Endometrium (tissue), 2 donors: ENCODE measurements around the gene MPRIP.

ENCODE experiments used
- FAIRE-seq: peaks from 2 replicates; lab custom pipeline; 2012; peaks lifted over from hg19 to GRCh38; lab: Jason Lieb, UNC
- donor health status: control.
- donor health status: control.

The MPRIP gene

DNA sequence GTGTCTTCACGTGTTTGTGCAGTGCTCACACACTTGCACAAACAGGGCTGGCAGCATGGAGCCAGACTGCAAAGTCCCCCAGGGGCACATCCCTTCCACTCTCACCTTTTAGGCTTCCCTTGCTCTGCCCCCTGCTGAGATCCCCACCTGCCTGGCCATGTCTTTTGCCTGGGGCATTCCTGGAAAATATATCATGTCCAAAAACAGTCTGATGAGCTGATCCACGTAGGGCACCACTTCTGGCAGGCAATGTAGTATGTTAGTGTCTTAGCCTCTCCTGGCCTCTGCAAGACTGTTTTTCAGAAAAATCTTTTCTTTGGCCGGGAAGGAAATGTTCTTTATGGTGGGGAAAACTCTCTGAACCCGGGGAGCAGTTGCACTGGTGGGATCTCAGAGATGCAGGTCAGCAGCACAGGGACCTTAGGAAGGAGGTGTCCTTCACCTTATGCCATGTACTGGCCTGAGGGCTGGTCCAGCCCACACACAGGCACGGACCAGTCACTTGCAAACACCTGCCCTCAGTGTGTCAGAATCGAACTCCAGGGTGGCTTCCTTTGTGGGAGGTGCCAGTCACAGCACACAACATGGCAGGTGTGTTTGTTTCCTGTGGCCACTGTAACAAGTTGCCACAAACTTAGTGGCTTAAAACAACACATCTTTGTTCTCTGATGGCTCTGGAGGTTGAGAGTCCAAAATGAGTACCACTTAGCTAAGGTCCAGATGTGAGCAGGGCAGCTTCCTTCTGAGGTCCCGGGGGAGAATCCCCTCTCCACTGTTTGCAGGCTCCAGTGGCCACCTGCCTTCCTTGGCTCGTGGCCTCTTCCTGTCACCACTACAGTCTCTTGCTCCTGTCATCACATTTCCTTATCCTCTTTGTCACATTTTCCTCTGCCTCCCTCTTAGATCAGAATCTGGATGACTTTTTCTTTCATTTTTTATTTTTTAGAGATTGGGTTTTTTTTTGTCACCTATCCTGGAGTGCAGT, 46.6 kb downstream of the MPRIP start:
- FAIRE-seq = no peak

DNA sequence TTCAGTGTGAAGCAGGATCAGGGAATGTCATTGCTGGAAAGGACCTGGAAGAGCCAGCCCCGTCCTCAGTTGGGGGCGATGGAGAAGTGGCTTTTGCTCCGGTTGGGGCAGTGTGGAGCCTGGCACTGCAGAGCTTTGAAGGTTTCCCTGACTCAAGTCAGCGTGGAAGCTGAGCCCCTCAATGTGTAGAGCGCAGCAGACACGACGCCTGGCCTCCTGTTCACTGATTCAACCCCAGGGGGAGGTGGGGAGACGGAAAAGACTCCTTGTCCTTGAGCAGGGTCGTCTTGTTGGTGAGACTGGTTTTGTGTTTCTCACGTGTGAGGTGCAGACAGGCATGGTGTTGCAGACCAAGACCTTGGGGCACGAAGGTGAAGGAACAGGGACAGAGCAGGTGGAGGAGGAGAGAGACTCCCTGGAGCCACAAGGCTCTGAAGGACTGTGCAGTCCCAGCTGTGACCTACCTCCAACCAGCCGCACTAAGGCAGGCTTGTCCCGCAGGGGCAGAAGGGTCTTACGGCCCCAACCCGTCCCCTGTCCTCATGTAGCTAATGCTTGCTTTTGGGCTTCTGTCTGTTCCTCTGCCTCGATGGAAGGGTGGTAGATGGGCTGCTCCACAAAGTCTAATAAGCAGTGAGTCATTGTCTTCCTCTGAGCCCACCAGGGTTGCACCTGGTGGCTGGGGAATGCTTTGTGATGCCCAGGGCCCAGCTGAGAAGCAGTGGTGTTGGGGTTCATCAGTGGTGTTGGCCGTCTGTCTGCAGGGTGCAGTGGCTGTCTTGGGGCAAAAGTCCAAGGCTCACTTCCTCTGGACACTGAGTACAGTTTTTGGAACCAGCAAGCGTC, 47.8 kb downstream of the MPRIP start:
- FAIRE-seq = no peak

DNA sequence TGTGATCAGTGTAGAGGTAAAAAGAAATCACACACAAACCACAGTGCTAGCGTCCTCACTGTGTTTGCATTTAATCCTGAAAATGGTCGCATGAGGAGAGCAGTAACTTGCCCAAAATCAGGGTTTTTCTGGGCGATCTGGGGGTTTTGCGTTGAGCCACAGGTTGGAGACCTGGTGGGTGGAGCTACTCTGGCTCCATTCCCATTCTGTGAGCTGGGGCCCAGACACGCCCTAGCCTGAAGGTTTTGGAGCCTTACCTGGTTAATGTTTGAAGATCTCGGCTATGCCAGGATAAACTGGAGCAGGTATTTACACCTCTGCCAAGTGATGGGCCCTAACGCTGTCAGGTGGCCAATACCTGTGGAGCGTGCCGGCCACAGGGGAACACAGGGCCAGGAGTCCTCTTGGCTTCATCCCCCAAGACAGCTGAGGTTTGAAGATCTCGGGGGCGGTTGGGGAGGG, 48.4 kb downstream of the MPRIP start:
- FAIRE-seq = no peak

DNA sequence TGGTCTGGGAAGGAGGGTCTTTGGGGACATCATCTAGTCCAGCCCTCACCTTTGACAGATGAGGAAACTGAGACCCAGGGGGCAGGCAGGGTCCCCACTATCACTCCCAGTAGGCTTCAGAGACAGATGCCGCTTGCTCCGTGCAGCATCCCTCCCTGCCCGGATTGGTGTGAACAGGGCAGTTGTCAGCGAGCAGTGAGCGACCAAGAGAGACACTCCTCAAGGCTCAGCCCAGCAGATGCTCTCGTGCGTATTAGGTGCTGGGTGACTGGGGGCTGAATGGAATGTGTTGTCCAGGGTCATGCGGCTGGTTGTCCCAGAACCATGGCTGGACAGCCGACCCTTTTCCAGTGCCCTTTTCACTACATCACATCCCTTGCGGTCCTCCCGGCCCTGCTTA, 49.0 kb downstream of the MPRIP start:
- FAIRE-seq = no peak

DNA sequence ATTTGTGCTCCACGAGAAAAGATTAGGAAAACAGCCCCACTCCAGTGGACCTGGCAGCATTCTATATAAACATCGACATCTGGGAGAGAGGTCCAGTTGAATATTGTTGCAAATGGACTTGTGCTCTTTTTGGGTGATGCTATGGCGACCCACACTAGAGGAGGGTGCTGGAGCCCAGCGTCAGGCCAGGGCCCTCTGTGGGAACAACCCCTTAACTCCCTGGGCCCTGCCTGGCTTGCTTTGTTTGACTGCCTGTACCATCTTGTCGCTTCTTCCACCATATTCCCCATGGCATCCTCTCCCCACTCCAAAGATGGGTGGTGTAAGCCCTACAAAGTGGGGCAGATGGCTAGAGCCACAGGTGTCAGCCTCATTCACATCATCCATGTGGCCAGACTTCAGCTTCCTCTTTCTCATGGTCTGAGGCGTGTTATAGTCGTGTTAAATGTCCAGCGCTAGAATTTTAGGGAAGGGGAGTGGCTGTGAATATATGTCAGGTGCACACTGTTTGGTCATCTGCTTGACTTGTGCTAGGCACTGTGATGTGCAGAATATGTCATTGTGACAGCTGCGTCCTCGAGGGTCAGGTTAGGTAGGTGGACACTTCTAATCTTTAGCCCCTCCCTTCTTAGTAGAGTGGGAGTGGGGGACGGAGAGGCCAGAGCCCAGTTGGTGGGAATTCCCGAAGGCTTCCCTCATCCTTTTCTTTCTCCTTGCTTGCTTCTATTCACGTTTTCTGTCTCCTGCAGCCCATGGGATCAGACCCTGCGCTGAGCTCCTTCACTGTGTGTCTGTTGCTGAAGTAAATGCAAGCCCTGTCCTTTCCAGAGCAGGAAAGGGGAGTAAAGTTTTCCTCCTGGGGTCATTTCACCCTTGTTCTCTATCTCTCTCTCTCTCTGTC, 49.8 kb downstream of the MPRIP start:
- FAIRE-seq = no peak

DNA sequence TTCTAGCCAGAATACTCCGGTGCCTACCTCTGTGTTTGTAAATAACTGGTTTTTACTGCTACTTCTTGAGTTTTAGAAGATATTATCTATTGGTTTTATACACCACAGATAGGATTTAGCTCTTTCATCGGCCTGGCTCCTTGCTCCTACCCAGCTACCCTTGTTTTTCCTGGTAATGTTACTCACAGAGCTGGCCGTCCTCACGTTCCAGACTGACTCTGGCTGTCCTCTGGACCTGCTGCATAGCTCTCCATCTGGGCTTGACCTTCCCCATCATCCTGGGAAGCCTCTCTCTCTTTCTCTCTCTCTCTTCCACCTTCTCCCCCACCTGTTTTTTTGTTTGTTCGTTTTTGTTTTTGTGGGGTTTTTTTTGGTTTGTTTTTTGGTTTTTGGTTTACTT, 51.5 kb downstream of the MPRIP start:
- no peak for FAIRE-seq

DNA sequence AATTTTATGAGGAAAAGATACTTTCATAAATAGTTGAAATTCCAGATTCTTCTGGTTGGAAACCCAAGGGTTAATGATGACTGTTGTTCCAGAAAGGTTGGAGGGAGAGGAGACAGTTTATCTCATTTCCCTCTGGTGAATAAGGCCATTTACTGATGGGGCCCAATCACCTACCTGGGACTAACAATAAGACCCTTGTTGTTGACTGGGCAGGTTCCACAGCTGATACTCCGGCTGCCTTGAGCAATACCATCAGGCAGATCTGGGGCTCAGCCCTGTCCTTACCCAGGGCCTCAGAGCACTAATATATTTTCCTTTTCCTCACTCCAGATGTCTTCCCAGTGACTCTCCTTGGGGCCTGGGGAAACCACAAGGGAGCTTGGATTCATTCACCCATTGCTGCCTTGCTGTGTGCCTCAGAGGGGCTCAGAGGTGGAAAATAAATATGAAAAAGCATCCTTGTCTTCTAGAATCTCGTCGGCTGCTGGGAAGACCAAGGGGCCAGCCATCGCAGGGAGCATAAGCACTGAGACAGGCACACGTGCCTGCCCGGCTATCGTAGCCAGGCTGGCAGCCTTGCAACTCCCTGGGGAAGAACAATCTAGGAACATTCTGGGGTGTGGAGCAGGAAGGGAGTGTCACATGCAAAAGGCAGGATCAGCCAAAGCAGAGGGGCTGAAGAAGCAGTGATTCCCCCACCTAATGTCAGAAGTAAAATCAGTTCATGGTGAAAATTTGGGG, 54.4 kb downstream of the MPRIP start:
- no peak for FAIRE-seq

DNA sequence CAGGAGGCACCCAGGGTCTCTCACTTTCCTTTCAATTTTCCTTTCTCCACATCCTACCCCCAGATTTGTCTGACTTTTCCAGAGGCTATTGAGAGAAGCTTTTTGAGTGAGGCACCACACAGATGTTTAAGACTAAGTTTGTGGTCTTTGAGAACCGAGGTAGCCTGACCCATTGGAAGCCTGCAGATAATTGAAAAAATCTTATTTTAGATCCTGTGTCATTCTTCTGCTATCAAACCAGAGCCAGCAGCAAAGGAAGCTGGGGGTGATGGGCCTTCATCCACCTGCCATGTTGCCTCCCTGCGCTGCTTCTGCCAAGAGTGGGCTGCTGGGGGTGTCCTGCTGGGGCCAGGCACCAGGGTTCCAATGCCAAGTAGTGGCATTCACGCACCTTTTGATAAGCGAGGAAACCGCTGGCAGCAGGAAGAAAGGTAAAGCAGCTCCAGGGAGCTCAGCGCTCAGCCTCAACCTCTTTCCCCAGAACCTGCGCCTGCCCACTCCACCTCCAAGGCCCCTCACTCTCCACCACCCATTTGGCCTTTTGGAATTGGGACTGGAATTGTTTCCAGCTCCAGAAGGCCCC, 55.6 kb downstream of the MPRIP start:
- no peak for FAIRE-seq

DNA sequence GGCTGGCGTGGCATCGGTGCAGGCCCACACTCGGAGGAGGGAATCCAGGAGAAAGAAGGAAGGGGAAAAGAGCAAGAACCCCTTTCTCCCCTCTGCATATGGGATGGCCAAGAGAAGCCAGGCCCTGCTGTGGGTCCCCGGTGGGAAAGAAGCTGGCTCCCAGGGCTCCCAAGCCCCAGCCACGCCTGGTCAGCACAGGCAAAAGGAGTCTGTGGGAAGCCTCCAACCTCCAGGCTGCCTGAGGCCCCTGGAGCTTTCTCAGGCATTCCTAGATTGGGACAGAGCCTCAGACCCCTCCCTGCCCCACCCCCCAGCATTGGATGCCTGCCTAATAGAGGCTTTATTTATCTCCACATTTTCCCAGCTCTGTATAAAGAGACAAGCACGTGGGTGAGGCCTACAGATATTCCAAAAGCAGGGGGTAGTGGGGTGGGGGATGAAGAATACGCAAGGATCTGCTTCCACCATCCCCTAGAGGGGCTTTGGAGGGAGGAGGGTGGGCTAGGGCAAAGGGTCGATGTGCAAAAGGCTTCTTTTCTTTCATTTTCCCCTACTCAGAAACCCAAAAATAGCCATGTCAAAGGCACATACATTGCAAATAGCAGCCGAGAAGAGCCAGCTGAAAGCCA, 56.4 kb downstream of the MPRIP start:
- no peak for FAIRE-seq

DNA sequence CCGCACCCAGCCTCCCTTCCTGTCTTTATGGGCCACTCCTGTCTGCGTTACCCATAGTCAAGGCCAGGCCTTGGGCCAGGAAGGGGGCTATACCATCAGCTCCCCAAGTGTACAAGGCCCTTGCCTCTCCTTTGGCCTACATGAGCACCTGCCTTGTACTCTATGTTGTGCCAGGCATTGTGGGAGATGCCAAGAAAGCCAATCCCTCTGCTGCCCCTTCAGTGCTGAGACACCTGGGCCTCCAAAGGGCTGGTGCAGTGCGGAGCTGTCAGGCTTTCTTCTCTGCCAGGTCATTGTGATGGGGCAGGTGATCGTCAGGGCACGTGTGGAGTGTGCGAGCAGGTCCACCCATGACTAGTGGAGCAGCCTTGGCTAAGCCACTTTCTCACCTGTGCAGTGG, 59.9 kb downstream of the MPRIP start:
- FAIRE-seq = no peak

DNA sequence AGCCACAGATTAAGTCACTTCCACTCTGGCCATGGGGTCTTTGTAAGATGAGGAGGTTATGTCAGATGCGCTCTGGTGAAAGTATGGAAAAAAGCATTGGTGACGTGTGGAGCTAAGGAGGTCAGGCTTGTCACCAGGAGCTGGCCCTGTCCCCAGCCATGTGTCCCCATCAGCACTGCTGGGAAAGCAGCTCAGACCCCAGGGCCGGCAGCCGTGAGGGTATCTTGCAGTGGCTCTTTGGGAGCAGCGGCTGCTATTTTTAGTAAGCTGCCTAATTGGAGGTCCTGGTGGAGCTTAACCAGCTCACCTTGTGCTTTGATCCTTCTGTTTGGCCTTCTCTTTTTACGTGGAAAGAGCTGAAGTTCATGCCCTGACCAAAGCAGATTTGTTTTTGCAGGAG, 60.9 kb downstream of the MPRIP start:
- FAIRE-seq = no peak

DNA sequence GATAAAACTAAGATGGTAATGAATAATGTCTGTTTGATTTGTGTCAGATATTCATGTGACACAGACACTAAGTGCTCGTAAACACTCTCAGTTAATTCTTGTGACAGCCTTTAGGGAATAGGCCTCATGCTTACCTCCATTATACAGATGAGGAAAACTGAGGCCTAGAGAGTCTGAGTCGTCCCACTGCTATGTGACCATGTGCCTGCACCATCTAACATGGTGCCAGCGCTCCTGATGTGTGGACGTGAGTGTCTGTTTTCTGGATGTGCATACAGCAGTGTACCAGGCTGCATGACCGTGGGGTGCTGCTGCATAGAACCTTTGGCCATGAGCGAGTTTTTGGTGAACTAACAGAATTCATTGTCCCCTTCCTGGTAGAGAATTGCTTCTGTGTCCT, 61.8 kb downstream of the MPRIP start:
- no peak for FAIRE-seq

DNA sequence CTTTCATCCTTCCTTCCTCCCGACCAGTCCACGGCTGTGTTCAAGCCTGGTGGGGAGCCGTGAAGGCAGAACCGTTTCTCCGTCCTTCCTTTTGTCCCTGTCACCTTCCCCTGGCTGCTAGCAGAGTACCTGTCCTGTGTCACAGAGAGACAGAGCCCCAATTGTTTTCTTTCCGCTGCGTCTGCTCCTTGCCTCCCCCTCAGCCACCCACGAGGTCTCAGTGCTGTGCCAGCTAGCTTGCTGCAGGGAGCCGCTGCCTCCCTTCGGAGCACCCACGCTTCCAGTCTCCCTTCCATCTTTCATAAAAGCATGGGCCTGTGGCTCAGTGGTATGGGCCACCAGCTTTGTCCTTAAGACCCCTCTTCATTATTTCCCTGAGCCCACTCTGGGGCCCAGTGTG, 62.2 kb downstream of the MPRIP start:
- FAIRE-seq = no peak

DNA sequence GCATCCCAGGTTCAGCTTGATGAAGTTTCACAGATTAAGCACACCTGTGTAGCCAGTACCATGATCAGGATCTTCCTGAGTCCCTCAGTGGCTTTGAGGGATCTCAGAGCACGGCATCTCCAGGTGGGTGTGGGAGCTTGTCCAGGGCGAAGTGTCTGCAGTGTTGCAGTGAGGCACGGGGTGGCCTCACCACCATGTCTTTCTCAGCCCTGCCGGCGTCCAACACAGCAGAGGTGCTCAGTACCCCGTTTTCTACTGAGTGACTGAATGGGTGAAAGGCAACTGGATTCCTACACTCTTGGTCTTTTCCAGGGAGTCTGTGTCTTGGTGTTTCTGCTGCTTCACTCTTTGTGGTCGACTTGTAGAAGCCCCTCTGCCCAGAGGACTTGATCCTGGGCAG, 63.7 kb downstream of the MPRIP start:
- no peak for FAIRE-seq

DNA sequence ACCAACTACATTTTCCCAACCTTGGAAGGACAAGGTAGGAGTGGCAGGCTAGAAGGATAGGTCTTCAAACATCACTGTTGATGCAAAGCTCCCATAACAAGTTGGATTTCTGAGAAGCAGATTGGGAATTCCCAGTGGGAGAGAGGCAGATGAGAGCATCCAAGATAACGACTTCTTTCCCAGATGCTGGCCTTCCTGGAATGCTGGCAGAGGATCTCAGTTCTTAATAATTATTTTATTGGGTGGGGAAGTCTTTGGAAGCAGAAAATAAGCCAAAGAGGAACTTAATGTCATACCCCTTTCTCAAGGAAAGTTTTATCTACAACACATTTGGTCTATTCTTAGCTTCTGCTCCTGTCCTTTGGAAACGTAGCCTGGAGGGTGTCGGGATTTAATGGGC, 64.5 kb downstream of the MPRIP start:
- FAIRE-seq = peak; percentile 43

DNA sequence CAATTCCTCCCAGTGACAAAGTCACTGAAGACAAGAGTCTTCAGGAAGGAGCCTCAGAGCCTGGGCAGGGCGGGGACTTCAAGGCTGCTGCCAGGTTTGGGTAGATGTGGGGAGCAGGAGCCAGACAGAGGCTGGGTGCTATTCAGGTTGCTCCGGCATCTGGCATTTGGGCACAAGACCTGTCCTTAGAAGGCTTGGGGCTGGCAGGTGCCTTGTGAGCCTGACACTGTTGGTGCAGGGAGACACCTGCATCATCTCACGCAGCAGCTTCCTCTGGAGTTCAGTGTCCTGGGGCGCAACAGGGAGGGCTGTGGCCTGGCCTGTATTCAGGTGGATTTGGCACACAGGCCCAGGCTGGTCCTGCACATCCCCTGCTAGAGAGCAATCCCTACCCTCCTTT, 65.0 kb downstream of the MPRIP start:
- FAIRE-seq = no peak

DNA sequence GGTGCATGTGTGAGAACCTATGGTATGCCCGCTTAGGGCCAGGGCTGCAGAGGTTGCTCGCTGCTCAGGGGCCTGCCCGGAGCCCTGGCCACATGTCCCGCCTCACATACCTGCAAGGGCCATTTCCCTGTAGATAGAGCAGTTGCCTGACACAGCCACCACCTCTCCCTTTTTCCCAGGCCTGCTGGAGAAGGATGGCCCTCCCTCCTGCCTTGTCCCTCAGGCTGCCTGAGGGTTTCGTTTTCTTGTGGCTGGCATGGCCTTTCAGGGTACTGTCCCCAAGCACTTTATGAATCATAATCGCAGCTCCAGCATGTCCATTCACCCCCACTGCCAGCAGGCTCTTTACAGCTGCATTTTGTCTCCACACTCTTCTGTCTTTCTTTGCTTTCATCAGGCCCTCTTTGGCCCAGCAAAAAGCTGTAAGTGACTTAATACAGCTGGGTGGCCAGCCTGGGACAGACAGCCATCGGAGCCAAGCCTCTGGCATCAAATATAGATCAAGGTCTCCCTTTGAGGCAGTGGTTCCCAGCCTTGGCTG, 65.7 kb downstream of the MPRIP start:
- no peak for FAIRE-seq

DNA sequence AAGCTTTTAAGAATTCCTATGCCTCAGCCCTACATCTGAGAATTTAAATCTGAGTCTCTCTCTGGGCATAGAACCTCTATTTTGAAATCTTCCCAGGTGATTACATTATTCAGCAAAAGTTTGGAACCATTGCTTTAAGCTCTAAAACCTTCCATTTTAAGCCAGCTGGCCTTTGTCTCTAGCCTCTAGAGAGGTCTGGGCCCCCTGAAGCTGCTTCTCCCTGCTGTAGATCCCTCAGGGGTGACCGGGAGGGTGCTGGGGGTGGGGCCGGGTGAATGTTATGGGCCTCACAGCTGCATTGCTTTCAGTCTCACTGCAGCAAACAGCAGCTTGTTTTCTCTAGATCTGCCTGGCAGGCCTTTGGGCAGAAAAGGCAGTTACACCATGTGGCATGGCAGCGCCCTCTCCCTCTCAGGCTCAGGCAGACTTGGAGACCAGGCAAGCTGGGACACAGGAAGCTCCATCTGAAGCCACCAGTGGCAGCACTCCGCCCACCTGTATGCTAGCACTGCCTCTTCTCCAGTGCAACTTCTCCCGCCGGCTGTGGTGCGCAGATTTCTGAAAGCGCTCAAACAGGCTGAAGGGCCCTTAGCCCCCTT, 66.3 kb downstream of the MPRIP start:
- FAIRE-seq = no peak

DNA sequence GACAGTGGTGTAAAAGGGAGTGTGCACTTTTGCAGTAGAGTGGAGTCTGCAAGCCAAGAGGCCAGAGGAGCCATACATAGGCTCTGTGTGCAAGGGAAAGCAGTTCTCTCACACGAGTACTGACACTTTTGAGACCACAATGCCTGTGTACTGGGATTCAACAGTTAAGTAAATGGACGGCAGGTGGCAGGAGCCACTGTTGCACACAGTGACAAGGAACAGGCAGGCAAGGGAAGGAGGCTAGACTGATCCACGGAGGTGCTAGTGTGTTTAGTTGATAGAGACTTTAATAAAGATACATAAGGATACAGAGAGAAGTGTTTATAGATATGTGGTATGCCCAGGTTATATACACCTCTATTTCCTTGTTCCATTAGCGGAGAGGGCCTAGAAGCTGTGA, 67.0 kb downstream of the MPRIP start:
- no peak for FAIRE-seq

DNA sequence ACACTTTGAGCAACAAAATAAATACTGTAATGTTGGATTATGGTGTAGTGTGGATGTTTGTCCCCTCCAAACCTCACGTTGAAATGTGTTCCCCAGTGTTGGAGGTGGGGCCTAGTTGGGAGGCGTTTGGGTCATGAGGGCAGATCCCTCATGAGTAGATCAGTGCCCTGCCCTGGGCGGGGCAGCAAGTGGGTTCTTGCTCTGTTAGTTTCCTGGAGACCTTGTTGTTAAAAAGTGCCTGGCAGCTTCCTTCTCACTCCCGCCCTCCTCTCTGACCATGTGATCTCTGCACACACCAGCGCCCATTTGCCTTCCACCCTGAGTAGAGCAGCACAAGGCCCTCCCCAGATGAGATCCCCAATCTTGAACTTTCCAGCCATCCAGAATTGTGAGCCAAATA, 67.7 kb downstream of the MPRIP start:
- no peak for FAIRE-seq
